ENCODE results near the gene ATP9B. TPM values are rescaled to one million over a fixed set of nuclear protein-coding genes. Genes with fewer than 3 reads are reported as not detected.
"Not testable (repeated sequence)": the region's sequence is repeated elsewhere in the genome, so short reads cannot be mapped to it uniquely, and the experiment has no call there.

Gene ATP9B
- total RNA-seq, 2 experiments from 2014 or later = 61.9 to 63.5 TPM

DNA sequence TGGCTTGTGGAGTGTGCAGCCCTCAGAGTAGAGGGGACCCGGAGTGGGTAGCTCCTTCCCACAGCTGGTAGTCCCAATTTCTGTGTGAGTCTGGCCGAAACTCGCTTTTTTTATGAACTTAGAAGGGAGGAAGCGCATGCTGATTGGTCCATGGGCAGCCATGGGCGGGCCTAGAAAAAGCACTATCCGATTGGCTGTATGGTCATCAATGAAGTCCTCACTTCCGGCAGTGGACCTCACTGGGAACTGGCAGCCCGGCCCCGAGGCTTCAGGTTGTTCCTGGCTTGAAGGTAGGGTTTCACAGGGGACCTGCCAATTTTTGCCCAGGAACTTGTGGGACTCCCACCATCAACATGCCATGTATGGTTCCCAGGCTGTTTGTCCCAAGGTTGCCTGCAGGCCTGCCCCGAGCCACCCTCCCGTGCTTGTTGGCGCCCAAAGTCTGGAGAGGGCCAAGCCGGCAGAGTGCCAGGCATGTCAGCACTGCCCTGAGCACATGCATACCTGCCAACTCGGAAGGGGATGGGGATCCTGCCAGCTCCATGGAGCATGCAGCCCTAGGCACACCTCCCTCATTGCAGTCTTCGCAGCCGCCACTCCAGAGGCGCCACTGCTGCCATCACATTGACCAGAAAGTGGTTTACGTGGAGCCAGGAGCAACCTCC, 98.5 kb downstream of the ATP9B start:
- H3K27ac Mint-ChIP-seq = no peak overlapping the region
- CTCF ChIA-PET = no interaction called here
- POLR2A ChIA-PET = no interaction called here

DNA sequence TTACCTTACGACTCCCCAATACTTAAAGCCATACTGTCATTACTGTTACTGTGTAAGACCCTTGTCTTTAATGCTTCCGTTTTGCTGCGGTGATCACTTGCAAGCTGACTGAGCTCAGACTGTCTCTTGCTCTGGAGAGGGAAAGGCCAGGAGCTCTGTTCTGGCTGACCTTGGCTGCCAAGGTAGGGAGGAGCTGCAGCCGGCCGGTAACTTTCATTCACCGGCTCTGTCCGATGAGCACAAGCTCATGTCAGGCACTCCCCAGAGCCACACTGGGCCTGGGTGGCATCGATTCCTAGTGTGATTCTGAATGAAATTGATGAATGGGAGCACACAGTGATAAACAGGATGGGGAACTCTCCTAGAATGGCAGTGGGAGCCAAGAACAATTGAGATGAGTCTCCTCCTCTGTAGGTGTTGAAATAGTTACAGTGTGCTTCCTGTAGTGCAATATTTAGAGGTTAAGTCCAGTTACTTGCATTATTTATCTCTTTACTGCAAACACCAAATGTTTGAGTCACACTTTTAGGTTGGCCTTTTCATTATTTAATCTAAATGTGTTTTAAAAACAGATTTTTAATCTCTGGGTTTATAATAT, 100.9 kb downstream of the ATP9B start:
- ATAC-seq (ENCODE audit: poor library complexity) = no peak
- CTCF ChIA-PET = no interaction called here

More for the DNA sequence above, 98.5 kb downstream of the ATP9B start:
- Histone ChIP-seq H3K27ac (ENCODE audit: low read depth in 1 of 2, low read length in 2 of 2) (no peak overlapping the region), H3K4me3 (ENCODE audit: low read length) (no peak overlapping the region), H3K4me1 (ENCODE audit: insufficient read depth, low read length) (no peaks in the 10 kb centered on the region), H3K36me3 (ENCODE audit: insufficient read depth, low read length) (peaks cover 36% of the 10 kb centered on the region), H3K27me3 (ENCODE audit: control insufficient read depth in 1 of 2, insufficient read depth in 2 of 2, low read length in 2 of 2) (no peaks in the 10 kb centered on the region), H3K9me3 (ENCODE audit: control insufficient read depth in 1 of 2, insufficient read depth in 1 of 2, low read length in 2 of 2) (no peaks in the 10 kb centered on the region)
- H3K36me3 Mint-ChIP-seq (ENCODE audit: low read depth) = peaks cover 73% of the 10 kb centered on the region
- H3K9me3 Mint-ChIP-seq = no peaks in the 10 kb centered on the region
- DNase-seq = no peak
- intact Hi-C loops (cut with DNase I, micrococcal nuclease) = no loop called here
- no peak for TF ChIP-seq CTCF (IDR thresholded peaks at IDR 0.05)
- peaks cover 9% of the 10 kb centered on the region for H3K4me1 Mint-ChIP-seq (ENCODE audit: low read depth)
- H3K4me3 Mint-ChIP-seq = no peak overlapping the region
- H3K27me3 Mint-ChIP-seq = no peaks in the 10 kb centered on the region
- no peak for ATAC-seq (ENCODE audit: poor library complexity)

DNA sequence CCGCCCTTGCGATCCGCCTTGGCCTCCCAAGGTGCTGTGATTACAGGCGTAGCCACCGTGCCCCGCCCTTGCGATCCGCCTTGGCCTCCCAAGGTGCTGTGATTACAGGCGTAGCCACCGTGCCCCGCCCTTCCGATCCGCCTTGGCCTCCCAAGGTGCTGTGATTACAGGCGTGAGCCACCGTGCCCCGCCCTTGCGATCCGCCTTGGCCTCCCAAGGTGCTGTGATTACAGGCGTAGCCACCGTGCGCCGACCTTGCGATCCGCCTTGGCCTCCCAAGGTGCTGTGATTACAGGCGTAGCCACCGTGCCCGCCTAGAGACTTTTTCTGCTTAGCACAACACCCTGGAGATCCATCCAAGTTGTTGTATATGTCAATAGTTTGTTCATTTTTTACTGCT, 103.1 kb downstream of the ATP9B start:
- intact Hi-C loops (cut with DNase I, micrococcal nuclease); H3K4me1 ChIP-seq (ENCODE audit: insufficient read depth, low read length); POLR2A ChIA-PET; H3K27me3 Mint-ChIP-seq; ATAC-seq (ENCODE audit: poor library complexity); H3K4me3 Mint-ChIP-seq; DNase-seq; H3K27ac ChIP-seq (ENCODE audit: low read depth in 1 of 2, low read length in 2 of 2); H3K4me3 ChIP-seq (ENCODE audit: low read length); H3K9me3 Mint-ChIP-seq; H3K27ac Mint-ChIP-seq; H3K27me3 ChIP-seq (ENCODE audit: control insufficient read depth in 1 of 2, insufficient read depth in 2 of 2, low read length in 2 of 2); H3K9me3 ChIP-seq (ENCODE audit: control insufficient read depth in 1 of 2, insufficient read depth in 1 of 2, low read length in 2 of 2); CTCF ChIA-PET: not testable (repeated sequence)
- Mint-ChIP-seq H3K36me3 (ENCODE audit: low read depth) (peaks cover 82% of the 10 kb centered on the region), H3K4me1 (ENCODE audit: low read depth) (peaks cover 13% of the 10 kb centered on the region)
- peaks cover 24% of the 10 kb centered on the region for H3K36me3 ChIP-seq (ENCODE audit: insufficient read depth, low read length)

More for the DNA sequence above, 100.9 kb downstream of the ATP9B start:
- Histone ChIP-seq H3K36me3 (ENCODE audit: insufficient read depth, low read length) (peaks cover 40% of the 10 kb centered on the region), H3K4me3 (ENCODE audit: low read length) (no peak overlapping the region), H3K9me3 (ENCODE audit: control insufficient read depth in 1 of 2, insufficient read depth in 1 of 2, low read length in 2 of 2) (no peaks in the 10 kb centered on the region), H3K27me3 (ENCODE audit: control insufficient read depth in 1 of 2, insufficient read depth in 2 of 2, low read length in 2 of 2) (no peaks in the 10 kb centered on the region), H3K4me1 (ENCODE audit: insufficient read depth, low read length) (no peaks in the 10 kb centered on the region), H3K27ac (ENCODE audit: low read depth in 1 of 2, low read length in 2 of 2) (no peak overlapping the region)
- POLR2A ChIA-PET = no interaction called here
- Mint-ChIP-seq H3K27ac (no peak overlapping the region), H3K9me3 (no peaks in the 10 kb centered on the region), H3K36me3 (ENCODE audit: low read depth) (peaks cover 83% of the 10 kb centered on the region), H3K27me3 (no peaks in the 10 kb centered on the region), H3K4me3 (no peak overlapping the region), H3K4me1 (ENCODE audit: low read depth) (peaks cover 9% of the 10 kb centered on the region)
- no peak for DNase-seq
- no peak for TF ChIP-seq CTCF (IDR thresholded peaks at IDR 0.05)
- intact Hi-C loops (cut with DNase I, micrococcal nuclease) = no loop called here

All from CD4-positive, alpha-beta T cell (primary cell).